ENCODE measurements around the gene NKAIN1.

DNA sequence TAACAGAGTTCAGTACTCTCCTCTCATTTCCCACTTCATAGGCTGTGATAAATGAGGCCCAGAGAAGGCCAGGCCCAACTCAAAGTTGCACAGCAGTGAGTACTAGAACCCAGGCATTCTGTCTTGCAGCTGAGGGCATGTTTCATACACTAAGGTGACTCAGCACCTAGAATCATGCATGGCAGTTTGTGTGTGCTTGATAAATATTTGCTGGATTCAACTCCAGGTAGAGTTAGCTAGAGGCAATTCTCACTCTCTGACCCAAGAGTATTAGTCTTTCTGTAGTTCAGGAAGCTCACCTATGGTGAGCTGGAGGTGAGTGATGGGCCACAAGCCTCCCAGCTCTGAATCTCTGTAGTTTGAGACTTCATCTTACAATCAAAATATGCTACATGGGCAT, 10.7 kb downstream of the NKAIN1 start:
- TF ChIP-seq, protein P1, sequence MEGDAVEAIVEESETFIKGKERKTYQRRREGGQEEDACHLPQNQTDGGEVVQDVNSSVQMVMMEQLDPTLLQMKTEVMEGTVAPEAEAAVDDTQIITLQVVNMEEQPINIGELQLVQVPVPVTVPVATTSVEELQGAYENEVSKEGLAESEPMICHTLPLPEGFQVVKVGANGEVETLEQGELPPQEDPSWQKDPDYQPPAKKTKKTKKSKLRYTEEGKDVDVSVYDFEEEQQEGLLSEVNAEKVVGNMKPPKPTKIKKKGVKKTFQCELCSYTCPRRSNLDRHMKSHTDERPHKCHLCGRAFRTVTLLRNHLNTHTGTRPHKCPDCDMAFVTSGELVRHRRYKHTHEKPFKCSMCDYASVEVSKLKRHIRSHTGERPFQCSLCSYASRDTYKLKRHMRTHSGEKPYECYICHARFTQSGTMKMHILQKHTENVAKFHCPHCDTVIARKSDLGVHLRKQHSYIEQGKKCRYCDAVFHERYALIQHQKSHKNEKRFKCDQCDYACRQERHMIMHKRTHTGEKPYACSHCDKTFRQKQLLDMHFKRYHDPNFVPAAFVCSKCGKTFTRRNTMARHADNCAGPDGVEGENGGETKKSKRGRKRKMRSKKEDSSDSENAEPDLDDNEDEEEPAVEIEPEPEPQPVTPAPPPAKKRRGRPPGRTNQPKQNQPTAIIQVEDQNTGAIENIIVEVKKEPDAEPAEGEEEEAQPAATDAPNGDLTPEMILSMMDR (IDR thresholded peaks at IDR 0.05): no peak
- TF ChIP-seq EZH2 (IDR thresholded peaks at IDR 0.05; ENCODE audit: borderline replicate concordance, insufficient read depth, low read depth, low read length, poor library complexity, severe bottlenecking): no peak
